ENCODE results near the gene INTS13.

- TF ChIP-seq POLR2A (IDR thresholded peaks at IDR 0.05) = no peak
- TF ChIP-seq CTCF (IDR thresholded peaks at IDR 0.05) = no peak
- TF ChIP-seq POLR2AphosphoS5 (IDR thresholded peaks at IDR 0.05) = no peak
These were observed 2.2 kb upstream of the INTS13 start for GRCh38 chr12:26939953-26940352.

Measured in sigmoid colon (tissue), 4 donors.